HG03095 (cell line): ENCODE results near the gene ITFG2.

Experiments used
- ATAC-seq: cut with Tn5 transposase; IDR thresholded peaks from one replicate; pipeline ENCODE4 v1.9.1; 2021; ENCODE audit warnings: moderate library complexity; ENCODE audit not compliant: unreplicated experiment

ITFG2 gene

GRCh38 chr12:2794736-2795289 is 17.7 kb upstream of the ITFG2 start, which contains the start of gene FKBP4:
FKBP4 (plus strand) TSS chr12:2794970; CDS start chr12:2795140, 170 bp downstream.
- ATAC-seq, result peak; percentile 66

- ATAC-seq, result peak; percentile 66
Observed at GRCh38 chr12:2795291-2796186, 16.9 kb upstream of the ITFG2 start.

GRCh38 chr12:2796187-2796666 is 16.2 kb upstream of the ITFG2 start:
- no peak for ATAC-seq

GRCh38 chr12:2797721-2798418 is 14.6 kb upstream of the ITFG2 start:
- ATAC-seq, result no peak

GRCh38 chr12:2800046-2800570 is 12.4 kb upstream of the ITFG2 start:
- no peak for ATAC-seq

GRCh38 chr12:2801044-2801783 is 11.3 kb upstream of the ITFG2 start:
- ATAC-seq, result no peak

- ATAC-seq, result no peak
Observed at GRCh38 chr12:2803635-2804392, 8.7 kb upstream of the ITFG2 start.

GRCh38 chr12:2804393-2805142 is 7.9 kb upstream of the ITFG2 start:
- no peak for ATAC-seq

GRCh38 chr12:2805143-2805520 is 7.3 kb upstream of the ITFG2 start:
- no peak for ATAC-seq

DNA sequence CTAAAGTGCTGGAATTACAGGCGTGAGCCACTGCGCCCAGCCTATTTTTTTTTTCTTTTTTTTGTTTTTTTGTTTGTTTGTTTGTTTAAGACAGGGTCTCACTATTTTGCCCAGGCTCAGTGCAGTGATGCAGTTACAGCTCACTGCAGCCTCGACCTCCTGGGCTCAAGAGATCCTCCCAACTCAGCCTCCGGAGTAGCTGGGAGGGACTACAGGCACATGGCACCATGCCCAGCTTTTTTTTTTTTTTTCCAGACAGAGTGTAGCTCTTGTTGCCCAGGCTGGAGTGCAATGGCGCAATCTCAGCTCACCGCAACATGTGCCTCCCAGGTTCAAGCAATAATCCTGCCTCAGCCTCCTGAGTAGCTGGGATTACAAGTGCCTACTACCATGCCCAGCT is 5.8 kb upstream of the ITFG2 start:
- no peak for ATAC-seq

DNA sequence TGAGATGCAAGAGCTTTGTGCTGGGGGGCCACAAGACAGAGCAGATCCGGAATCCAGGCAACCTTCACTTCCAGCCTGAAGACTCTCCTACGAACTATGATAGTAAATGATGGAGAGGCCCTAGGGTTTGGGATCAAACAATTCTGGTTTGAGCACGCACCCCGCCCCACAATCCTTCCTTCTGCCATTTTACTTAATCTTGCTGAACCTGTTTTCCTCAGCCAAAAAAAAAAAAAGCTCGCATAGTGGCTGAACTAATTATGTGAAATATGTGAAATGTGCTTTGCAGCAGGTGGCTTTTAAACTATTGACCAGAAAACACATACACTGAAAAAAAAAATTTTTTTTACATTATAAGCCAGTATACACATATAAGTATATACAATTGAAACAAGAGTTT is 667 bp upstream of the ITFG2 start:
- no peak for ATAC-seq

GRCh38 chr12:2813214-2814185 is 1.0 kb downstream of the ITFG2 start:
- peak; percentile 52 for ATAC-seq

- ATAC-seq, result no peak
Observed at GRCh38 chr12:2819810-2820209, 7.3 kb downstream of the ITFG2 start.

DNA sequence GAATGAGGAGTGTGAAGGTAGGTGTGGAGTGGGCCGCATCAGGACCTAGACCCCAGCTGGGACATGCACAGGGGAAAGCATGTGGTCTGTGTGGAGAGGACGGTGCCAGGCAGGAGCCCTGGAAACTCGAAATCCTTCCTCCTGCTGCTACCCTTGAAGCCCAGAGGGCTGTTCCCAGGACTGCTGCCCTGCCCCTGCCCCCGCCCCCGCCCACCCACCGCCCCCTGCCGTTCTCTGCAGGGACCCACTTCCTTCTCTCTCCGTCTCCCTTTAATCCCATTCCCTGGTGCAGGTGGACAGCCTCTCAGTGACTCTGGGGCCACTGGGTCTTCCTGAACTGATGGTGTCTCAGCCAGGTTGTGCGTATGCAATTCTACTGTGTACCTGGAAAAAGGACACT is 8.0 kb downstream of the ITFG2 start:
- no peak for ATAC-seq

- no peak for ATAC-seq
Observed at GRCh38 chr12:2823483-2823882, 11.0 kb downstream of the ITFG2 start.

- no peak for ATAC-seq
Observed at GRCh38 chr12:2824541-2824940, 12.1 kb downstream of the ITFG2 start.

GRCh38 chr12:2825132-2825531 is 12.7 kb downstream of the ITFG2 start:
- ATAC-seq, result no peak

- ATAC-seq, result no peak
Observed at GRCh38 chr12:2826036-2826435, 13.6 kb downstream of the ITFG2 start.
